Chondrocyte (in vitro differentiated cells): ENCODE measurements around the gene SPTB. TPM values are rescaled to one million over a fixed set of nuclear protein-coding genes. Genes with fewer than 3 reads are reported as not detected.
A peak's percentile ranks its signal among the peaks of the same experiment; 100 is the strongest.

Experiments
- DNase-seq: peaks from one replicate; pipeline ENCODE4 v3.0.0; 2021; ENCODE audit warnings: mixed read lengths, low spot score
- H3K27ac Mint-ChIP-seq: one replicate; pipeline ENCODE4 v1.8.0; 2021; ENCODE audit warnings: mild to moderate bottlenecking, moderate library complexity, mixed read lengths; ENCODE audit not compliant: unreplicated experiment
- H3K27me3 Mint-ChIP-seq: 2 replicates; pipeline ENCODE4 v1.8.0; 2021; ENCODE audit warnings: low read depth, mixed read lengths
- H3K36me3 Mint-ChIP-seq: 2 replicates; pipeline ENCODE4 v1.8.0; 2021; ENCODE audit warnings: low read depth, mixed read lengths
- H3K4me1 Mint-ChIP-seq: 2 replicates; pipeline ENCODE4 v1.8.0; 2021; ENCODE audit warnings: low read depth, mild to moderate bottlenecking, mixed read lengths
- H3K4me3 Mint-ChIP-seq: one replicate; pipeline ENCODE4 v1.8.0; 2021; ENCODE audit warnings: mild to moderate bottlenecking, moderate library complexity, mixed read lengths; ENCODE audit not compliant: unreplicated experiment
- H3K9me3 Mint-ChIP-seq: 2 replicates; pipeline ENCODE4 v1.8.0; 2021; ENCODE audit warnings: low read depth, mixed read lengths
- total RNA-seq: library from RNA; stranded (reverse); gene quantifications from 3 replicates; pipeline ENCODE4 v1.2.1, GENCODE V29; 2021
- TF ChIP-seq, protein P1 (sequence below): fragments of 200-600 bp; sonication (generic); IDR thresholded peaks from 2 replicates; pipeline ENCODE4 v1.5.0; 2021; ENCODE audit warnings: antibody characterized with exemption, mild to moderate bottlenecking, moderate library complexity

SPTB gene
- total RNA-seq, 1 donor from 2014 or later = 7.2 TPM

DNA sequence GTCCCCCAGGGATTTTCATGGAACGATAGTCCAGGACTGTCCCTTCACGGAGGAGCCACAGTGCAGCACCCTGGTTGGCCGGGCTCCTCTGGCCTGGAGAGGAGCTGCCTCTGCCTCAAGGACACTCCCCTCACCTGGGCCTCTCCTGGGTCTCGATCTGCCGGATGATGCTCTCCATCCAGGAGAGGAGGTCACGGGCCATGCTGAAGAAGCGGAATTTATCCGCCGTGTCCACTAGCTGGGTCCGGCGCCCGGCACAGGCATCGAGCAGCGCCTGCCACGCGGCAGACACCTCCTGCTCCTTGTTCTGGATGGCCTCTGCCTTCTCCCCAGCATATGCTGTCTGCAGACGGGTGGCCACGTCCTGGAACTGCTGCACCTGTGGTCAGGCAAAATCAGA, 109.0 kb downstream of the SPTB start:
- Mint-ChIP-seq H3K4me1 (no peaks in the 10 kb centered on the region), H3K36me3 (peaks cover 5% of the 10 kb centered on the region), H3K4me3 (no peak overlapping the region), H3K27me3 (no peaks in the 10 kb centered on the region), H3K9me3 (no peaks in the 10 kb centered on the region), H3K27ac (no peak overlapping the region)
- TF ChIP-seq, protein P1, sequence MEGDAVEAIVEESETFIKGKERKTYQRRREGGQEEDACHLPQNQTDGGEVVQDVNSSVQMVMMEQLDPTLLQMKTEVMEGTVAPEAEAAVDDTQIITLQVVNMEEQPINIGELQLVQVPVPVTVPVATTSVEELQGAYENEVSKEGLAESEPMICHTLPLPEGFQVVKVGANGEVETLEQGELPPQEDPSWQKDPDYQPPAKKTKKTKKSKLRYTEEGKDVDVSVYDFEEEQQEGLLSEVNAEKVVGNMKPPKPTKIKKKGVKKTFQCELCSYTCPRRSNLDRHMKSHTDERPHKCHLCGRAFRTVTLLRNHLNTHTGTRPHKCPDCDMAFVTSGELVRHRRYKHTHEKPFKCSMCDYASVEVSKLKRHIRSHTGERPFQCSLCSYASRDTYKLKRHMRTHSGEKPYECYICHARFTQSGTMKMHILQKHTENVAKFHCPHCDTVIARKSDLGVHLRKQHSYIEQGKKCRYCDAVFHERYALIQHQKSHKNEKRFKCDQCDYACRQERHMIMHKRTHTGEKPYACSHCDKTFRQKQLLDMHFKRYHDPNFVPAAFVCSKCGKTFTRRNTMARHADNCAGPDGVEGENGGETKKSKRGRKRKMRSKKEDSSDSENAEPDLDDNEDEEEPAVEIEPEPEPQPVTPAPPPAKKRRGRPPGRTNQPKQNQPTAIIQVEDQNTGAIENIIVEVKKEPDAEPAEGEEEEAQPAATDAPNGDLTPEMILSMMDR = no peak
- peak; percentile 87 for DNase-seq

DNA sequence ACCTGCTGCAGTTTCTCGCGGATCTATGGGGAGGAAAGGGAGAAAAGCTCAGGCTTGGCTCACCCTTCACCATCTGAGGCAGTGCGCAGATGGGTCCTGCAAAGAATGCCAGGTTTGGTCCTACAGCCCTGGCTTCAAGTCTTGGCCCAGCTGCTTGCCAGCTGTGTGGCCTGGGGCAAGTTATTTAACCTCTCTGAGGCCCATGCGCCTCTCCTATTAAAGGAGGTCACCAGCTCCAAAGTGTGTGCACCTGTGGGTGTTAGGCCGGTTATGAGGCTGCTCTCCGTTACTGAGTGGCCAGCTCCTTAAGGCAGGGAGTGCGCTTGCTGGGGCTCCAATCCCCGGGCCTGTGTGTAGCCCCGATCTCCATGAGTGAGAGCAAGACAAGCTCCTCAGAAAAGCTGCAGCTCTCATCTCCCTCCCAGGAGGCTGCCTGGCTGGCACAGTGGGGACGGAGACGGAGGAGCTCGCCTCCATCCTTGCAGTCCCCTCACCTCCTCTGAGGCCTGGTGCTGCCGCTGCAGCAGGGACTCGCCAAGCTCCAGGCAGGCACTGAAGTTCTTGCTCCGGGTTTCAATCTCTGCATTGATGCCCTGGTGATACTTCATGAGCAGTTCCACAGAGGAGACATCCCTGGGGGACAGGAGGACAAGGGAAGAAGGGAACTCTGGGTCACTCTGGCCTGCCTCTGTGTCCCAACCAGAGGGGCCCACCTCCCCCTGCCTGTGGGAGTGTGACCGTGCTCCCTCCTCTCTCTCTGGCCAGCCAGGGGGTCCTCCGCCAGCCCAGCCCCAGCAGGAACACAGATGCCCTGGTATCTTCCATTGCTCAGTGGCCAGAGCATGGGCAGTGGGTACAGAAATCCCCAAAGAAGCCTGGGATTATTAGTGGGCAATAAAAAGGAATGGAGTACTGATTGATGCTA, 110.3 kb downstream of the SPTB start:
- no peaks in the 10 kb centered on the region for H3K27me3 Mint-ChIP-seq
- H3K4me3 Mint-ChIP-seq = no peak overlapping the region
- no peaks in the 10 kb centered on the region for H3K9me3 Mint-ChIP-seq
- TF ChIP-seq, protein P1 = no peak
- peak; percentile 72 for DNase-seq
- H3K4me1 Mint-ChIP-seq = peaks cover 5% of the 10 kb centered on the region
- peaks cover 3% of the 10 kb centered on the region for H3K36me3 Mint-ChIP-seq
- no peak overlapping the region for H3K27ac Mint-ChIP-seq

DNA sequence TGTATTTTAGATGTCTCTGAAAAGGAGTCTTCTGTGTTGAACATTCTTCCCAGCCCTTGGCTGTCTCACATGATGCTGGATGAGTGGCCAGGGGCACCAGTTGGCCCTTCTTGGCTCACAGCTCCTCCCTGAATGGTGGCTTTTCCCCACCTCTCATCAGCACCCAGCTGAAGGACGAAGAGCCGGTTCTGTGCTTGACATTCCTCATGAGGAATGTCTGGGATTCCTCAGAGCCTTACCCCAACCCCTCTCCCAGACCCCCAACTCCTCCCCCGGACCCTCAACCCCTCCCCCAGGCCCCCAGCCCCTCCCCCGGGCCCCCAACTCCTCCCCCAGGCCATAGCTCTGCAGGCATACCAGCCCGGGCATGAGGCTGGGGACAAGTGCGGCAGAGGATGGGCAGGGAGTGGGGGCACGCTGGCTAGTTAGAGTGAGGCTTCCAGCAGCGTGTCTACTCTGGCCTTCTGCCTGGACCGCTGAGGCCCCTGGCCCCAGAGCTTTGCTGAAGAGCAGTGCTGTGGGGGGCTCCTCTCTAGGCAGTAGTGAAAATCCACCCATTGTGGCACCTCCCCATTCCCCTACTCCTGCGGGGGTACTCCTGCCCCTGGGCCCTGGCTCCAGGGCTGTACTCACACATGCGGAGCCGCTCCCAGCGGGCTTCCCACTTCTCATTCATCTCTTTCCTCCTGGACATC, 111.2 kb downstream of the SPTB start:
- H3K27me3 Mint-ChIP-seq = no peaks in the 10 kb centered on the region
- peaks cover 13% of the 10 kb centered on the region for H3K4me1 Mint-ChIP-seq
- DNase-seq = peak; percentile 68
- no peak overlapping the region for H3K4me3 Mint-ChIP-seq
- H3K36me3 Mint-ChIP-seq = peaks cover 3% of the 10 kb centered on the region
- TF ChIP-seq, protein P1 = no peak
- H3K9me3 Mint-ChIP-seq = no peaks in the 10 kb centered on the region
- H3K27ac Mint-ChIP-seq = no peak overlapping the region

DNA sequence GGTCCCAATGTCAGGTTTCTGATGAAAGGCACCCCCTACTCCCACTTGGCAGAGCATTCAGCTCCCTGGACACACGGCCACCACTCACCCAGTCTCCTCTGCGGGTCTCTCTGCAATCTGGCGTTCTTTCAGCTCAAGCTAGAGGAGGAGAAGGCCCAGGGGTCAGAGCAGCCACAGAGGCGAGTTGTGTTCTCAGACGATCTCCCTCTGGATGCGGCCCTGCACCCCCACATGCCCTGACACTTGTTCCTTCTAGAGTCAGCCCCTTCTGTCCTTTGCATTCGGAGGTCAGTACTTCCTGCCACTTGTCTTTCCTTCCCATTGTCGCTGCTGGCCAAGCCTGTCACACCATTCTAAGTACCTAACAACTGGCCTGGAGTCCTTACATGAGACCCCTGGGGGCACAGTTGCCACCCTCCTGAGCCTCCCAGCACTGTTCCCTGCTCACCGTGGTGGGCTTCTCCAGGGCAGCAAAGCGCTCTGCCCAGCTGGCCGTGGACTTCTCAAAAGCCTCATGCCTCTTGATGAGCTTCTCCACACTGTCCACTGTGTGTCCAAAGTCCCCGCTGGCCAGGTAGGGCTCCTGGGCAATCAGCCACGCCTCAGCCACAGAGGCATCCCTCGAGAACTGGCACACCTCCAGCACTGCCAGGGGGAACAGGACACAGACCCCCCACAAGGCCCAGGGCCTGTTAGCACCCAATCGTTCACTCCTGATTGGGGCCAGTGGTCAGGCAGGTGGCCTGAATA, 112.3 kb downstream of the SPTB start:
- H3K36me3 Mint-ChIP-seq = peaks cover 2% of the 10 kb centered on the region

More for the DNA sequence above, 112.3 kb downstream of the SPTB start:
- TF ChIP-seq, protein P1 = no peak
- peak; percentile 69 for DNase-seq
- Mint-ChIP-seq H3K9me3 (no peaks in the 10 kb centered on the region), H3K27me3 (no peaks in the 10 kb centered on the region), H3K4me1 (peaks cover 24% of the 10 kb centered on the region), H3K4me3 (no peak overlapping the region), H3K27ac (no peak overlapping the region)
